ENCODE results near the gene LEKR1. TPM values are rescaled to one million over a fixed set of nuclear protein-coding genes. Genes with fewer than 3 reads are reported as not detected.
"Not testable (repeated sequence)": the region's sequence is repeated elsewhere in the genome, so short reads cannot be mapped to it uniquely, and the experiment has no call there.

The LEKR1 gene
- total and polyA plus RNA-seq, 2 experiments from 2014 or later, result 0.77 to 0.91 TPM

- H3K4me3 ChIP-seq, result no peak overlapping the region
- DNase-seq (ENCODE audit: low read depth in 1 of 2, low spot score in 1 of 2), result peak in 1 of 2 donors; percentile 2
- H3K4me1 ChIP-seq (ENCODE audit: low read depth), result no peaks in the 10 kb centered on the region
- H3K27ac ChIP-seq, result no peak overlapping the region
- H3K27me3 ChIP-seq, result no peaks in the 10 kb centered on the region
- H3K9me3 ChIP-seq (ENCODE audit: low read depth), result no peaks in the 10 kb centered on the region
- TF ChIP-seq, protein P1, sequence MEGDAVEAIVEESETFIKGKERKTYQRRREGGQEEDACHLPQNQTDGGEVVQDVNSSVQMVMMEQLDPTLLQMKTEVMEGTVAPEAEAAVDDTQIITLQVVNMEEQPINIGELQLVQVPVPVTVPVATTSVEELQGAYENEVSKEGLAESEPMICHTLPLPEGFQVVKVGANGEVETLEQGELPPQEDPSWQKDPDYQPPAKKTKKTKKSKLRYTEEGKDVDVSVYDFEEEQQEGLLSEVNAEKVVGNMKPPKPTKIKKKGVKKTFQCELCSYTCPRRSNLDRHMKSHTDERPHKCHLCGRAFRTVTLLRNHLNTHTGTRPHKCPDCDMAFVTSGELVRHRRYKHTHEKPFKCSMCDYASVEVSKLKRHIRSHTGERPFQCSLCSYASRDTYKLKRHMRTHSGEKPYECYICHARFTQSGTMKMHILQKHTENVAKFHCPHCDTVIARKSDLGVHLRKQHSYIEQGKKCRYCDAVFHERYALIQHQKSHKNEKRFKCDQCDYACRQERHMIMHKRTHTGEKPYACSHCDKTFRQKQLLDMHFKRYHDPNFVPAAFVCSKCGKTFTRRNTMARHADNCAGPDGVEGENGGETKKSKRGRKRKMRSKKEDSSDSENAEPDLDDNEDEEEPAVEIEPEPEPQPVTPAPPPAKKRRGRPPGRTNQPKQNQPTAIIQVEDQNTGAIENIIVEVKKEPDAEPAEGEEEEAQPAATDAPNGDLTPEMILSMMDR (IDR thresholded peaks at IDR 0.05; ENCODE audit: low read depth, low read length), result no peak
- H3K36me3 ChIP-seq, result no peaks in the 10 kb centered on the region
These were observed 138.4 kb downstream of the LEKR1 start for GRCh38 chr3:156964577-156964976.

DNA sequence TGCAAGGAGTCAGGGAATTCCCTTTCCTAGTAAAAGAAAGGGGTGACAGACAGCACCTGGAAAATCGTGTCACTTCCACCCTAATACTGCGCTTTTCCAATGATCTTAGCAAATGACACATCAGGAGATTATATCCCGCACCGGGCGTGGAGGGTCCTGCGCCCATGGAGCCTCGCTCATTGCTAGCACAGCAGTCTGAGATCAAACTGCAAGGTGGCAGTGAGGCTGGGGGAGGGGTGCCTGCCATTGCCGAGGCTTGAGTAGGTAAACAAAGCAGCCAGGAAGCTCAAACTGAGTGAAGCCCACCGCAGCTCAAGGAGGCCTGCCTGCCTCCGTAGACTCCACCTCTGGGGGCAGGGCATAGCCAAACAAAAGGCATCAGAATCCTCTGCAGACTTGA, 140.2 kb downstream of the LEKR1 start:
- H3K4me1 ChIP-seq (ENCODE audit: low read depth), result not testable (repeated sequence)

GRCh38 chr3:156973954-156974353, 147.8 kb downstream of the LEKR1 start:
- H3K9me3 ChIP-seq (ENCODE audit: low read depth), result no peaks in the 10 kb centered on the region
- H3K27ac ChIP-seq, result no peak overlapping the region
- no peaks in the 10 kb centered on the region for H3K27me3 ChIP-seq
- no peaks in the 10 kb centered on the region for H3K36me3 ChIP-seq
- H3K4me3 ChIP-seq, result no peak overlapping the region
- TF ChIP-seq, protein P1 (IDR thresholded peaks at IDR 0.05; ENCODE audit: low read depth, low read length), result no peak
- peaks cover 23% of the 10 kb centered on the region for H3K4me1 ChIP-seq (ENCODE audit: low read depth)
- DNase-seq (ENCODE audit: low read depth in 1 of 2, low spot score in 1 of 2), result no peak

More for the DNA sequence above, 140.2 kb downstream of the LEKR1 start:
- H3K27me3 ChIP-seq; H3K36me3 ChIP-seq; H3K9me3 ChIP-seq (ENCODE audit: low read depth); DNase-seq (ENCODE audit: low read depth in 1 of 2, low spot score in 1 of 2); H3K4me3 ChIP-seq; H3K27ac ChIP-seq: not testable (repeated sequence)

GRCh38 chr3:156974931-156975330, 148.8 kb downstream of the LEKR1 start:
- TF ChIP-seq, protein P1 (IDR thresholded peaks at IDR 0.05; ENCODE audit: low read depth, low read length), result no peak
- H3K27ac ChIP-seq, result no peak overlapping the region
- no peaks in the 10 kb centered on the region for H3K27me3 ChIP-seq
- no peaks in the 10 kb centered on the region for H3K36me3 ChIP-seq
- H3K4me1 ChIP-seq (ENCODE audit: low read depth), result peaks cover 31% of the 10 kb centered on the region
- DNase-seq (ENCODE audit: low read depth in 1 of 2, low spot score in 1 of 2), result no peak
- H3K4me3 ChIP-seq, result no peak overlapping the region
- no peaks in the 10 kb centered on the region for H3K9me3 ChIP-seq (ENCODE audit: low read depth)

DNA sequence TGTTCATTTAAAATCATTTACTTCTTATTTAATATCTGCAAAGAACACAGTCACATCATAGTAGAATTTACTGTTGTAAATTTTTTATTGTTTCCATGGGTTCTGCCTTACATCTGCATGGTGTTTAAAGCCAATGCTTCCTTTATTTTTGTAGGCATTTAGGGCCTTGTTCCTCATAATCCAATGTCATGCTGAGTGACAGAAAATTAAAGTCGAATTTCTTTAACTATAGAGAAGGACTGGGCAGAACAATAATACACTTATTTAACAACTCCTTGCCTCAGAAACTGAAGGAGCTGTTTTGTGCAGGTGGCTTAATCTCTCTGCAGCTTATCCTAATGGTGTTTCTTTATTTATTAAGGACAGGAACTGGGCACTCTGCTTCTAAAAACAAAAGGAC, 149.6 kb downstream of the LEKR1 start:
- Histone ChIP-seq H3K27me3 (no peaks in the 10 kb centered on the region), H3K4me3 (no peak overlapping the region), H3K27ac (no peak overlapping the region), H3K36me3 (no peaks in the 10 kb centered on the region), H3K4me1 (ENCODE audit: low read depth) (peaks cover 31% of the 10 kb centered on the region), H3K9me3 (ENCODE audit: low read depth) (no peaks in the 10 kb centered on the region)
- DNase-seq (ENCODE audit: low read depth in 1 of 2, low spot score in 1 of 2), result no peak
- TF ChIP-seq, protein P1 (IDR thresholded peaks at IDR 0.05; ENCODE audit: low read depth, low read length), result no peak

DNA sequence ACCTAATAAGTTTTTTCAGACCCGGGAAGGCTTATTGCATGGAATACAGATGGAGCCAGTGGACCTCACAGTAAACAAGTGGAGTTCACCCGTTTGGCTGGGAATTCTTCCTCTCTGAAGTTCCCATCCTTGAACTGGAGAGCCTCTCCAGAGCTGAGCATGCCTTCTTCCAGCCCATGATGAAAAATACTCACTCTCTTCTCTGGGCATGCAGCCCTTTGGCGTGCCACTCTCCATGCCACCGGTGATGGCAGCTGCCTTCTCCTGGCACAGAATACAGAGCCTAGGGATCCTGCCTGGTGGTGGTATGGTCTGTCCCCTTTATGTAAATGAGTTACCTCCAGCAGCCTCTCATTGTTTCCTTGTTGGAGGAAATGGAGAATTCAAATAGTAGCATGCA, 150.8 kb downstream of the LEKR1 start:
- TF ChIP-seq, protein P1 (IDR thresholded peaks at IDR 0.05; ENCODE audit: low read depth, low read length), result no peak
- Histone ChIP-seq H3K4me3 (no peak overlapping the region), H3K36me3 (no peaks in the 10 kb centered on the region), H3K27me3 (no peaks in the 10 kb centered on the region), H3K27ac (no peak overlapping the region), H3K4me1 (ENCODE audit: low read depth) (peaks cover 31% of the 10 kb centered on the region), H3K9me3 (ENCODE audit: low read depth) (no peaks in the 10 kb centered on the region)
- no peak for DNase-seq (ENCODE audit: low read depth in 1 of 2, low spot score in 1 of 2)

Data from cardiac muscle cell (in vitro differentiated cells and primary cell).